ENCODE results near the gene TCF7L2. TPM values are rescaled to one million over a fixed set of nuclear protein-coding genes. Genes with fewer than 3 reads are reported as not detected.

Gene TCF7L2
- total and polyA plus RNA-seq, 9 donors = 21.1 to 41.7 (median 34.5) TPM

DNA sequence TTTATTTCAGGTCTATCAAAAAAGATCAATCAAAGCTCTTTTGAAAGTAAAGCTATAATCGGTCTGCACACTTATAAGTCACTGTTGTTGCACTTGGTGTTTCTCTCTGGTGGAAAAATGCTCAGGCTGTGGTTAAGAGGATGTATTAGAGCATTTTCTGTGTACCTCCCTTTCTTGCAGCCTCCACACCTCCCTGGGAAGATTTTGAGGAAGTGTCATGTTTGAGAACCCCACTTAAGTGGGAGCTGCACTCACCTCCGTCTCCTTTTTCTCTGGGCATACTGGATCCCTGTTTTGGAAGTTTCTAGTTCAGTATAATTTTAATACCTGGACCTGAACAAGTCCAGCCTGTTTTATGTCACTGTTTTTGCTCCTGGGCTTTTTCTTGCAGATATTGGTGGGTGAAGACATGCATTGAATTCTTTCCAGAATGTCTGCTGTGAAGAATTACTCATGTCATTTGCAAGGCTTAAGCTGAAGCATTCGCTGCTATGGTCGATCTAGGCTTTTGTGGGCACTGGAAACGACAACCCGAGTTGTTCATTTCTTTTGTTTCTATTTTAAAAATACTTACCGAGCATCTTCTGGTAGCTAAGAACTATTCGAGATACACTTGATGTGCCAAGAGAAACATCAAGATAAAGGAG lies 36.6 kb downstream of the TCF7L2 start:
- intact Hi-C loops (cut with DNase I) = no loop called here
- no peaks in the 10 kb centered on the region for H3K9me3 ChIP-seq
- no peak for DNase-seq
- H3K4me1 ChIP-seq (ENCODE audit: insufficient read depth) = peaks cover 22% of the 10 kb centered on the region
- H3K36me3 ChIP-seq = no peaks in the 10 kb centered on the region
- 33 to 38% (median 36%) methylated on average over 8 of the region's 8 CpGs for WGBS, 3 donors
- no peaks in the 10 kb centered on the region for H3K27me3 ChIP-seq
- no peak overlapping the region for H3K4me3 ChIP-seq
- H3K27ac ChIP-seq = no peak overlapping the region
- TF ChIP-seq EP300 (IDR thresholded peaks at IDR 0.05) (no peak), POLR2A (IDR thresholded peaks at IDR 0.05) (no peak), CTCF (IDR thresholded peaks at IDR 0.05) (no peak)

DNA sequence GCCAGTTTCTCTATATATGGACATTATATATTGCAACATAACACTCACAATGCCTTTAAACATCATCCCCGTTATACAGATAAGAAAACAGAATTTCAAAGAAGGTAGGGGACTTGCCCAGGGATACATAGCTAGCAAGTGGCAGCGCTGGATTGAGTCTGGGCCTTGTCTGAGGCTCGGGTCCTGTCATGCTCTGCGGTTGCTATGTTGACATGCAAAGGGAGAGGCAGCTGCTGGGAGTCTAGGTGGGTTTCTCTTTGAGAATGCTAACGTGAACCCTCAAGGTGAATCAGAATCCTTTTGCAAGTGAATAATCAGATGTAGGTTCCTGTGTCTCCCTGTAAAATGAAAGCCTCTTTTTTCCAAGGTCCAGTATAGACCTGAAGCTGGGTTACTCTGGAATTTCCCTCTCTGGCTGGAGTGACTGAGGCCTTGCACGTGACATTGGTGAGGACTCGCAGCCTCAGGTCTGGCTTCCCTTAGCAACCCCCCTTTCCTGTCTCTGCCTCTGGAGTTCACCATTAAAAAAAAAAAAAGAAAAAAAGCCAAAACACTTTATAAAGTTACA lies 38.9 kb downstream of the TCF7L2 start:
- H3K4me3 ChIP-seq = no peak overlapping the region
- DNase-seq = no peak
- H3K9me3 ChIP-seq = no peaks in the 10 kb centered on the region
- TF ChIP-seq CTCF (IDR thresholded peaks at IDR 0.05) (no peak), EP300 (IDR thresholded peaks at IDR 0.05) (no peak), POLR2A (IDR thresholded peaks at IDR 0.05) (no peak)
- intact Hi-C loops (cut with DNase I) = no loop called here
- no peaks in the 10 kb centered on the region for H3K27me3 ChIP-seq
- H3K4me1 ChIP-seq (ENCODE audit: insufficient read depth) = peaks cover 18% of the 10 kb centered on the region
- H3K36me3 ChIP-seq = no peaks in the 10 kb centered on the region
- WGBS, 3 donors = 86 to 90% (median 88%) methylated on average over 7 of the region's 7 CpGs
- no peak overlapping the region for H3K27ac ChIP-seq

GRCh38 chr10:112989826-112990225 lies 39.8 kb downstream of the TCF7L2 start:
- peaks cover 16% of the 10 kb centered on the region for H3K4me1 ChIP-seq (ENCODE audit: insufficient read depth)
- H3K4me3 ChIP-seq = no peak overlapping the region
- no peaks in the 10 kb centered on the region for H3K27me3 ChIP-seq
- TF ChIP-seq EP300 (IDR thresholded peaks at IDR 0.05) (no peak), POLR2A (IDR thresholded peaks at IDR 0.05) (no peak), CTCF (IDR thresholded peaks at IDR 0.05) (no peak)
- H3K9me3 ChIP-seq = no peaks in the 10 kb centered on the region
- WGBS, 3 donors = 76 to 93% (median 85%) methylated on average over 5 of the region's 5 CpGs
- intact Hi-C loops (cut with DNase I) = no loop called here
- H3K27ac ChIP-seq = no peak overlapping the region
- DNase-seq = no peak
- H3K36me3 ChIP-seq = no peaks in the 10 kb centered on the region

DNA sequence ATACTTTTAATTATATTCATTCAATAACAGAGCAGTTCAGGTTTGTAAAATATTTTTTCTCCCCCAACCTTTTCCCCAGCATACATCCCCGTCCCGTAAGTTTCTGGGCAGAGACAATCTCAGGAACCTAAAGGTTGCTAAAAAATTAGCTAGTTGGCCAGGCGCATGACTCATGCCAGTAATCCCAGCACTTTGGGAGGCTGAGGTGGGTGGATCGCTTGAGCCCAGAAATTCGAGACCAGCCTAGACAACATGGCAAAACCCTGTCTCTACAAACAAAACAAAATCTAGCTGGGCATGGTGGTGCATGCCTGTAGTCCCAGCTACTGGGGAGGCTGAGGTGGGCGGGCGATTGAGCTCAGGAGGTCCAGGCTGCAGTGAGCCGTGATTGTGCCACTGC lies 40.2 kb downstream of the TCF7L2 start:
- no peaks in the 10 kb centered on the region for H3K36me3 ChIP-seq
- intact Hi-C loops (cut with DNase I) = no loop called here
- DNase-seq = no peak
- H3K27ac ChIP-seq = no peak overlapping the region
- H3K4me3 ChIP-seq = no peak overlapping the region
- no peak for TF ChIP-seq CTCF (IDR thresholded peaks at IDR 0.05)
- TF ChIP-seq EP300 (IDR thresholded peaks at IDR 0.05) = no peak
- TF ChIP-seq POLR2A (IDR thresholded peaks at IDR 0.05) = no peak
- H3K27me3 ChIP-seq = no peaks in the 10 kb centered on the region
- H3K4me1 ChIP-seq (ENCODE audit: insufficient read depth) = peaks cover 16% of the 10 kb centered on the region
- WGBS, 3 donors = 88 to 93% (median 90%) methylated on average over 8 of the region's 8 CpGs
- no peaks in the 10 kb centered on the region for H3K9me3 ChIP-seq

Data from ovary (tissue), 9 donors.